Heart left ventricle (tissue), 13 donors: ENCODE measurements around the gene CCNJL.

Experiments
- POLR2A ChIP-seq, 2 donors: fragments of 450-650 bp; IDR thresholded peaks; one replicate each; pipeline ENCODE4 v1.6.1; 2017; ENCODE audit warnings: antibody characterized with exemption in 2 of 2, mild to moderate bottlenecking in 2 of 2, moderate library complexity in 2 of 2
- TF ChIP-seq, protein P1 (sequence below), 12 donors: fragments of 200-600 bp; sonication (generic) in 4 of 12; IDR thresholded peaks; one replicate each; pipeline versions ENCODE4 v1.5.0 to v1.8.0; 2018 to 2022; ENCODE audit warnings: antibody characterized with exemption in 12 of 12, mild to moderate bottlenecking in 5 of 12
- donor health status: ischemic (EF 13 %, LVEDD 7.1; RV severe dilation, severe dysfunction).
- donor health status: DM: no; HTN: yes; CAD: no.
- donor health status: DM: no; HTN: no; CAD: no.
- donor health status: ischemic (EF 25% LVEDD 6.9; RV normal size, moderate dysfunction).
- donor health status: ischemic (EF 25% LVEDD 5.7; RV mildly dilated, moderate dysfunction).
- donor health status: ischemic (EF 35%, LVEDD 5.7; RV mildly dilated, moderate dysfunction).
- donor health status: nonischemic (EF 11% LVEDD 7.7; RV severe dilation, severe dysfunction).
- donor health status: DM: yes; HTN: yes; CAD: no.
- donor health status: PGD.
- donor health status: ischemic (EF 29% LVEDD 5.4; RV normal size, mild dysfunction).
- donor health status: nonischemic (EF 23%, LVEDD 6.1; RV moderate dilation, normal function).

DNA sequence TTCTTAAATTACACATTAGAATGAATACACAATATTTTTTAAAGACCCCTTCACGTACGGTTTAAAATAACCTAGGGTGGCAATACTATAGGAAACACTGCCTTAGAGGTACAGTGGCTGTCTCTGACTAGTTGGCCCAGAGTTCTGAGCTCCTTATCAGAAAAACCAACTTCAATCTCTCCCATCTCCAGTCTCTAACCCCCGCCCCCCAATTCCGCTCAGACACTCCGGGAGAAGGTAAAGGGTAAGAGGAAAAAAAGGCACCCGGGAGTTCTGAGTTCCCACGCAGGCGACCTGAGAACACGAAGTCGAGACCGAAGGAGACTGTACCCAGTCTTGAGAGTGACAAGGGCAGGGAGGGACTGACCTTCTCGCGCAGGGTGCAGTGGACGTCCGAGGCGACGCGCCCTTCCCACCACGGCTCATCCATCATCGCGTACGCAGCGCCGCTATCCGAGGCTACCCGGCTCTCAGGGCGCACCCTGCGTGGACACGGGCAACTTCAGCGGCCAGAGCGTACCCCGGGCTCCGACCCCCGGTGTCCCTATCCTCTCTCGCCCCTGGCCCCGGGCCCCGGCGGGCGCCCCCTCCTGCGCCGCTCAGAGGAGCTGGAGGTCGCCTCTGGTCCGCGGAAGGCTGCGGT lies 752 bp downstream of the CCNJL start:
- TF ChIP-seq, protein P1, sequence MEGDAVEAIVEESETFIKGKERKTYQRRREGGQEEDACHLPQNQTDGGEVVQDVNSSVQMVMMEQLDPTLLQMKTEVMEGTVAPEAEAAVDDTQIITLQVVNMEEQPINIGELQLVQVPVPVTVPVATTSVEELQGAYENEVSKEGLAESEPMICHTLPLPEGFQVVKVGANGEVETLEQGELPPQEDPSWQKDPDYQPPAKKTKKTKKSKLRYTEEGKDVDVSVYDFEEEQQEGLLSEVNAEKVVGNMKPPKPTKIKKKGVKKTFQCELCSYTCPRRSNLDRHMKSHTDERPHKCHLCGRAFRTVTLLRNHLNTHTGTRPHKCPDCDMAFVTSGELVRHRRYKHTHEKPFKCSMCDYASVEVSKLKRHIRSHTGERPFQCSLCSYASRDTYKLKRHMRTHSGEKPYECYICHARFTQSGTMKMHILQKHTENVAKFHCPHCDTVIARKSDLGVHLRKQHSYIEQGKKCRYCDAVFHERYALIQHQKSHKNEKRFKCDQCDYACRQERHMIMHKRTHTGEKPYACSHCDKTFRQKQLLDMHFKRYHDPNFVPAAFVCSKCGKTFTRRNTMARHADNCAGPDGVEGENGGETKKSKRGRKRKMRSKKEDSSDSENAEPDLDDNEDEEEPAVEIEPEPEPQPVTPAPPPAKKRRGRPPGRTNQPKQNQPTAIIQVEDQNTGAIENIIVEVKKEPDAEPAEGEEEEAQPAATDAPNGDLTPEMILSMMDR (IDR thresholded peaks at IDR 0.05) = no peak
- TF ChIP-seq POLR2A (IDR thresholded peaks at IDR 0.05) = no peak
